Measurements from ENCODE around the gene SPRR5. TPM values are rescaled to one million over a fixed set of nuclear protein-coding genes. Genes with fewer than 3 reads are reported as not detected.

SPRR5 gene
- total and polyA plus RNA-seq, 12 donors: not detected

DNA sequence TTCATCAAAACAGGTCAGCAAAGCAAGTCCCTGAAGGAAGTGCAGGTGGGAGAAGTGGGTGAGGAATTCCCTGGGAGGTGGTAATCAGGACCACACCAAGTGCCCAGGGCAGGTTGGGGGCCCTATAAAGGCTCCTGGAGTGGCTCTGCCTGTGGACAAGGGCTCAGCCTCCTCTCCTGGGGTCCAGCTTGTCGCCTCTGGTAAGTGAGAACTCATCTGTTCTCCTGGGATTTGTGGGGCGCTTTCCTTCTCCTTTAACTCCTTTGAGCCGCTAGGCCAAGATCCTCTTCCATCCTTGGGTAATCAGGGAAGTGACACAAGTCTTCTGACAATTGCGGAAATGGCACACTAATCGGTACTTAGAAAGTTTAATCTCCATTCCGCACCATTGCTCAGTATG is 23.5 kb downstream of the SPRR5 start, which contains the start of gene SPRR4:
Gene SPRR4, plus strand, starts transcription at position 154 of the 400 bp plus-strand sequence. CDS start 1,243 bp downstream, outside the sequence.
- TF ChIP-seq, protein P1, sequence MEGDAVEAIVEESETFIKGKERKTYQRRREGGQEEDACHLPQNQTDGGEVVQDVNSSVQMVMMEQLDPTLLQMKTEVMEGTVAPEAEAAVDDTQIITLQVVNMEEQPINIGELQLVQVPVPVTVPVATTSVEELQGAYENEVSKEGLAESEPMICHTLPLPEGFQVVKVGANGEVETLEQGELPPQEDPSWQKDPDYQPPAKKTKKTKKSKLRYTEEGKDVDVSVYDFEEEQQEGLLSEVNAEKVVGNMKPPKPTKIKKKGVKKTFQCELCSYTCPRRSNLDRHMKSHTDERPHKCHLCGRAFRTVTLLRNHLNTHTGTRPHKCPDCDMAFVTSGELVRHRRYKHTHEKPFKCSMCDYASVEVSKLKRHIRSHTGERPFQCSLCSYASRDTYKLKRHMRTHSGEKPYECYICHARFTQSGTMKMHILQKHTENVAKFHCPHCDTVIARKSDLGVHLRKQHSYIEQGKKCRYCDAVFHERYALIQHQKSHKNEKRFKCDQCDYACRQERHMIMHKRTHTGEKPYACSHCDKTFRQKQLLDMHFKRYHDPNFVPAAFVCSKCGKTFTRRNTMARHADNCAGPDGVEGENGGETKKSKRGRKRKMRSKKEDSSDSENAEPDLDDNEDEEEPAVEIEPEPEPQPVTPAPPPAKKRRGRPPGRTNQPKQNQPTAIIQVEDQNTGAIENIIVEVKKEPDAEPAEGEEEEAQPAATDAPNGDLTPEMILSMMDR (IDR thresholded peaks at IDR 0.05): no peak
- Histone ChIP-seq H3K27ac (no peak within 1 kb of the TSS), H3K9me3 (no peaks in the 10 kb centered on the region), H3K4me3 (no peak within 1 kb of the TSS), H3K27me3 (peaks cover 0 to 11% (median 2%) of the 10 kb centered on the region in 7 donors), H3K4me1 (no peaks in the 10 kb centered on the region), H3K36me3 (no peaks in the 10 kb centered on the region)
- ATAC-seq (no peak), DNase-seq (no peak)
- WGBS, 2 donors: 80 to 88% methylated on average over 6 of the region's 6 CpGs
- intact Hi-C loops (cut with DNase I): no loop called here

DNA sequence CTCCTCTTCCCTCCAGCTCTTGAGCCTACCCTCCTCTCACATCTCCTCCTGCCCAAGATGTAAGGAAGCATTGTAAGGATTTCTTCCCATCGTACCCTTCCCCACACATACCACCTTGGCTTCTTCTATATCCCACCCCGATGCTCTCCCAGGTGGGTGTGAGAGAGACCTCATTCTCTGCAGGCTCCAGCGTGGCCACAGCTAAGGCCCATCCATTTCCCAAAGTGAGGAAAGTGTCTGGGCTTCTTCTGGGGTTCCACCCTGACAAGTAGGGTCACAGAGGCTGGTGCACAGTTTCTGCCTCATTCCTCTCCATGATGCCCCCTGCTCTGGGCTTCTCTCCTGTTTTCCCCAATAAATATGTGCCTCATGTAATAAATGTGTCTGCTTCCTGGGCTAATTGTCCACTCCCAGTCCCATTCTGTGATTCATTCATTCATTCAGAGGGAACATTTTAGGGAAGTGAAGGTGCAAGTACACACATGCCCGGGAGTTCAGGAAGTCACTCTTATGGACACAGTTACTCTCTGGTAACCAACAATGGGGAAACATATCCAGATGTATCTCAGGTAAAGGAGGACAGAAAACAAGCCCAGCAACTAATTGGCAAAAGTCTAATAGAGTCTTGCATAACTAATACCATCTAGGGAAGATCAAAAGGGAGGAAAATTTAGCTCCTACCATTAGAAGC is 25.3 kb downstream of the SPRR5 start:
- 74 to 80% methylated on average over 4 of the region's 4 CpGs for WGBS, 2 donors
- H3K4me3 ChIP-seq: no peak overlapping the region
- peaks cover 0 to 11% (median 0%) of the 10 kb centered on the region in 7 donors for H3K27me3 ChIP-seq
- DNase-seq: no peak
- ATAC-seq: no peak
- no peak overlapping the region for H3K27ac ChIP-seq
- intact Hi-C loops (cut with DNase I): no loop called here
- TF ChIP-seq, protein P1 (IDR thresholded peaks at IDR 0.05): no peak
- no peaks in the 10 kb centered on the region for H3K36me3 ChIP-seq
- no peaks in the 10 kb centered on the region for H3K4me1 ChIP-seq
- no peaks in the 10 kb centered on the region for H3K9me3 ChIP-seq

DNA sequence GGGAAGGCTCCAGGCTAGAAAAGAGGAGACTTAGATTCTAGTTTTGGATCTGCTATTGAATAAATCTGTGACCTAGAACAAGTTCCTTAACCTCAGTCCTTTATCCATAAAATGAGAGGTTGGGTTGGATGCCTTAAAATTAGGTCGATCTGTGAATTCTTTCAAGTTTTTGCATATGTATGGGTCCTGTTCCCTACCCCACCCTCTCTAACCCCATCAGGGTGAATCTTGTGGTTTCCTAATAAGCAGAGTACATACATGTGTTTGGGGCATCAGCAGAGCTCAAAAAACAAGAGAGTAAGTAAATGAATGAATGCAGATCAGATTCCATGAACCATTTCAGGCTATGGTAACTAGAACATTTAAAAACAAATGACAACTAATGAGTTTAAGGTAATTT is 29.7 kb downstream of the SPRR5 start:
- Histone ChIP-seq H3K36me3 (no peaks in the 10 kb centered on the region), H3K27ac (no peak overlapping the region), H3K9me3 (no peaks in the 10 kb centered on the region), H3K4me1 (no peaks in the 10 kb centered on the region), H3K27me3 (peaks cover 0 to 12% (median 0%) of the 10 kb centered on the region in 7 donors), H3K4me3 (no peak overlapping the region)
- intact Hi-C loops (cut with DNase I): no loop called here
- WGBS, 2 donors: 70 to 79% methylated on average over 1 of the region's 1 CpG
- ATAC-seq (no peak), DNase-seq (no peak)
- TF ChIP-seq, protein P1 (IDR thresholded peaks at IDR 0.05): no peak

DNA sequence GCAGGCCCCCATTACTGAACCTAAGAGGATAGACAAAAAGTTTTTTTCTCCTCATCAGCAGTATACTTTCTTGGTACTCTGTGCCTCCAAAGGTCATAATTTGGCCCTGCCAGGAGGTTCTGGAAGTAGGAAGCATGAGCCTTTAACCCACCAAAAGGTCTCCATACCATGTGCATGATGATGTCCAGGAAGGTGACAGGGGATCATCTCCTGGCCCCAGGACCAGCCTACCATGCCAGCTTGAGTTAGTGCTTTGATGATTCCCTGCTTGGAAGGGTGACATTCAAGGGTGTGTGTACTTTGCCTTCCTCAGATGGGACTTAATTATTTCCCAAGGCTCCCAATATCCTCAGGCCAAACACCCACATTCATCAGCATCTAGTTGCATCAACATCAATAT is 30.6 kb downstream of the SPRR5 start:
- ATAC-seq: no peak
- no peaks in the 10 kb centered on the region for H3K4me1 ChIP-seq
- H3K27me3 ChIP-seq: peaks cover 0 to 13% (median 4%) of the 10 kb centered on the region in 7 donors
- TF ChIP-seq, protein P1 (IDR thresholded peaks at IDR 0.05): no peak
- H3K36me3 ChIP-seq: no peaks in the 10 kb centered on the region
- intact Hi-C loops (cut with DNase I): no loop called here
- H3K27ac ChIP-seq: no peak overlapping the region
- H3K9me3 ChIP-seq: no peaks in the 10 kb centered on the region
- DNase-seq: no peak
- H3K4me3 ChIP-seq: no peak overlapping the region
